Naive B cell (primary cell): Measurements from ENCODE around the gene KCTD21. TPM values are rescaled to one million over a fixed set of nuclear protein-coding genes. Genes with fewer than 3 reads are reported as not detected.

Experiments
- ATAC-seq, 2 donors: fragments of 150-1000 bp; cut with Tn5 transposase; 2 replicates each; pipeline ENCODE4 v1.10.0; 2021; ENCODE audit warnings: low read depth in 2 of 2, mild to moderate bottlenecking in 2 of 2, moderate library complexity in 2 of 2
- DNase-seq: peaks from one replicate; pipeline ENCODE4 v3.0.0; 2022
- H3K27ac Mint-ChIP-seq, 6 donors: one replicate each; pipeline ENCODE4 v1.8.0; 2020 to 2022; ENCODE audit warnings: mild to moderate bottlenecking in 6 of 6, mixed read lengths in 6 of 6, moderate library complexity in 5 of 6, inconsistent platforms in 2 of 6
- H3K27me3 Mint-ChIP-seq, 3 donors: one replicate each; pipeline ENCODE4 v1.8.0; 2021 to 2022; ENCODE audit warnings: mixed read lengths in 3 of 3, mild to moderate bottlenecking in 1 of 3
- H3K36me3 Mint-ChIP-seq, 2 donors: one replicate each; pipeline ENCODE4 v1.8.0; 2020 to 2022; ENCODE audit warnings: mixed read lengths in 2 of 2, inconsistent platforms in 1 of 2, mild to moderate bottlenecking in 1 of 2
- H3K4me1 Mint-ChIP-seq, 3 donors: one replicate each; pipeline ENCODE4 v1.8.0; 2020 to 2022; ENCODE audit warnings: mixed read lengths in 3 of 3, inconsistent platforms in 1 of 3, mild to moderate bottlenecking in 1 of 3, moderate library complexity in 1 of 3
- H3K4me3 Mint-ChIP-seq, 8 donors: one replicate each; pipeline ENCODE4 v1.8.0; 2020 to 2022; ENCODE audit warnings: mild to moderate bottlenecking in 8 of 8, mixed read lengths in 8 of 8, moderate library complexity in 8 of 8, inconsistent platforms in 2 of 8
- H3K9me3 Mint-ChIP-seq, 7 donors: one replicate each; pipeline ENCODE4 v1.8.0; 2020 to 2022; ENCODE audit warnings: mixed read lengths in 7 of 7, mild to moderate bottlenecking in 5 of 7, inconsistent platforms in 2 of 7, moderate library complexity in 1 of 7
- polyA plus RNA-seq, 6 donors: library from polyadenylated mRNA; unstranded; fragments of 300-500 nt; fragmentation: Illumina TruSeq; gene quantifications; one replicate each; pipeline ENCODE4 v1.2.3, GENCODE V29; 2021; ENCODE audit warnings: low read depth in 6 of 6

Gene KCTD21
- polyA plus RNA-seq, 6 donors from 2014 or later, result 1.2 to 3.4 (median 1.8) TPM; not detected in 1

GRCh38 chr11:78202733-78203167, 14.3 kb upstream of the KCTD21 start:
- DNase-seq (peak; percentile 18), ATAC-seq (peak; percentile 54 to 63)
- peak overlapping the region in 7 of 8 donors; percentile 3 to 76 (median 17) for H3K4me3 Mint-ChIP-seq
- peaks cover 21 to 24% (median 22%) of the 10 kb centered on the region in 3 donors for H3K4me1 Mint-ChIP-seq
- H3K27me3 Mint-ChIP-seq, result no peaks in the 10 kb centered on the region
- no peaks in the 10 kb centered on the region for H3K36me3 Mint-ChIP-seq
- H3K9me3 Mint-ChIP-seq, result no peaks in the 10 kb centered on the region
- peak overlapping the region; percentile 43 to 90 (median 84) for H3K27ac Mint-ChIP-seq

- ATAC-seq (no peak), DNase-seq (no peak)
- Mint-ChIP-seq H3K4me1 (peaks cover 21 to 24% (median 22%) of the 10 kb centered on the region in 3 donors), H3K9me3 (no peaks in the 10 kb centered on the region), H3K27ac (peak overlapping the region; percentile 34 to 94 (median 78)), H3K4me3 (peak overlapping the region in 1 of 8 donors; percentile 7), H3K36me3 (no peaks in the 10 kb centered on the region), H3K27me3 (peaks cover 0 to 6% (median 0%) of the 10 kb centered on the region in 3 donors)
These were observed 12.8 kb upstream of the KCTD21 start for GRCh38 chr11:78201096-78201818.

GRCh38 chr11:78200553-78200952, 12.1 kb upstream of the KCTD21 start:
- ATAC-seq (no peak), DNase-seq (no peak)
- H3K27me3 Mint-ChIP-seq, result peaks cover 0 to 6% (median 0%) of the 10 kb centered on the region in 3 donors
- no peak overlapping the region for H3K27ac Mint-ChIP-seq
- H3K36me3 Mint-ChIP-seq, result no peaks in the 10 kb centered on the region
- no peaks in the 10 kb centered on the region for H3K9me3 Mint-ChIP-seq
- no peak overlapping the region for H3K4me3 Mint-ChIP-seq
- H3K4me1 Mint-ChIP-seq, result peaks cover 21 to 24% (median 22%) of the 10 kb centered on the region in 3 donors

GRCh38 chr11:78200061-78200460, 11.6 kb upstream of the KCTD21 start:
- H3K4me1 Mint-ChIP-seq, result peaks cover 21 to 24% (median 22%) of the 10 kb centered on the region in 3 donors
- DNase-seq (no peak), ATAC-seq (no peak)
- peaks cover 0 to 6% (median 0%) of the 10 kb centered on the region in 3 donors for H3K27me3 Mint-ChIP-seq
- H3K36me3 Mint-ChIP-seq, result no peaks in the 10 kb centered on the region
- H3K9me3 Mint-ChIP-seq, result no peaks in the 10 kb centered on the region
- no peak overlapping the region for H3K27ac Mint-ChIP-seq
- H3K4me3 Mint-ChIP-seq, result no peak overlapping the region

- peaks cover 21 to 24% (median 22%) of the 10 kb centered on the region in 3 donors for H3K4me1 Mint-ChIP-seq
- no peak for ATAC-seq
- H3K27ac Mint-ChIP-seq, result no peak overlapping the region
- H3K4me3 Mint-ChIP-seq, result no peak overlapping the region
- DNase-seq, result no peak
- no peaks in the 10 kb centered on the region for H3K9me3 Mint-ChIP-seq
- peaks cover 0 to 6% (median 0%) of the 10 kb centered on the region in 3 donors for H3K27me3 Mint-ChIP-seq
- H3K36me3 Mint-ChIP-seq, result no peaks in the 10 kb centered on the region
These were observed 11.2 kb upstream of the KCTD21 start for GRCh38 chr11:78199653-78200015.

- Mint-ChIP-seq H3K27me3 (peaks cover 0 to 6% (median 0%) of the 10 kb centered on the region in 3 donors), H3K9me3 (no peaks in the 10 kb centered on the region), H3K4me1 (peaks cover 21 to 24% (median 22%) of the 10 kb centered on the region in 3 donors), H3K36me3 (no peaks in the 10 kb centered on the region), H3K27ac (no peak overlapping the region), H3K4me3 (no peak overlapping the region)
- DNase-seq (no peak), ATAC-seq (no peak)
These were observed 10.7 kb upstream of the KCTD21 start for GRCh38 chr11:78199015-78199652.

- peaks cover 0 to 6% (median 0%) of the 10 kb centered on the region in 3 donors for H3K27me3 Mint-ChIP-seq
- peaks cover 19 to 26% (median 21%) of the 10 kb centered on the region in 3 donors for H3K4me1 Mint-ChIP-seq
- no peak overlapping the region for H3K4me3 Mint-ChIP-seq
- no peak overlapping the region for H3K27ac Mint-ChIP-seq
- no peaks in the 10 kb centered on the region for H3K9me3 Mint-ChIP-seq
- no peak for DNase-seq
- H3K36me3 Mint-ChIP-seq, result no peaks in the 10 kb centered on the region
- no peak for ATAC-seq
These were observed 9.4 kb upstream of the KCTD21 start for GRCh38 chr11:78197816-78198215.

GRCh38 chr11:78196661-78197091, 8.2 kb upstream of the KCTD21 start:
- DNase-seq (no peak), ATAC-seq (no peak)
- Mint-ChIP-seq H3K27ac (no peak overlapping the region), H3K4me1 (peaks cover 12 to 17% (median 13%) of the 10 kb centered on the region in 3 donors), H3K9me3 (no peaks in the 10 kb centered on the region), H3K36me3 (no peaks in the 10 kb centered on the region), H3K27me3 (peaks cover 0 to 6% (median 0%) of the 10 kb centered on the region in 3 donors), H3K4me3 (no peak overlapping the region)

- DNase-seq, result no peak
- Mint-ChIP-seq H3K9me3 (no peaks in the 10 kb centered on the region), H3K27me3 (peaks cover 0 to 6% (median 0%) of the 10 kb centered on the region in 3 donors), H3K4me1 (peaks cover 9 to 16% (median 15%) of the 10 kb centered on the region in 3 donors), H3K36me3 (no peaks in the 10 kb centered on the region), H3K4me3 (peak overlapping the region in 1 of 8 donors; percentile 8), H3K27ac (no peak overlapping the region)
- ATAC-seq, result no peak
These were observed 7.6 kb upstream of the KCTD21 start for GRCh38 chr11:78195917-78196560.

- Mint-ChIP-seq H3K4me3 (no peak overlapping the region), H3K36me3 (no peaks in the 10 kb centered on the region), H3K27ac (peak overlapping the region in 1 of 6 donors; percentile 75), H3K9me3 (no peaks in the 10 kb centered on the region), H3K27me3 (peaks cover 0 to 6% (median 0%) of the 10 kb centered on the region in 3 donors), H3K4me1 (peaks cover 19 to 32% (median 30%) of the 10 kb centered on the region in 3 donors)
- DNase-seq (no peak), ATAC-seq (no peak)
These were observed 6.1 kb upstream of the KCTD21 start for GRCh38 chr11:78194490-78194889.

- ATAC-seq, result no peak
- DNase-seq, result no peak
- Mint-ChIP-seq H3K27ac (peak overlapping the region in 1 of 6 donors; percentile 60), H3K36me3 (no peaks in the 10 kb centered on the region), H3K4me1 (peaks cover 20 to 36% (median 33%) of the 10 kb centered on the region in 3 donors), H3K9me3 (no peaks in the 10 kb centered on the region), H3K4me3 (no peak overlapping the region), H3K27me3 (peaks cover 0 to 6% (median 0%) of the 10 kb centered on the region in 3 donors)
These were observed 5.4 kb upstream of the KCTD21 start for GRCh38 chr11:78193806-78194205.

GRCh38 chr11:78192911-78193351, 4.5 kb upstream of the KCTD21 start:
- Mint-ChIP-seq H3K27me3 (peaks cover 0 to 6% (median 0%) of the 10 kb centered on the region in 3 donors), H3K36me3 (no peaks in the 10 kb centered on the region), H3K9me3 (no peaks in the 10 kb centered on the region), H3K4me1 (peaks cover 26 to 42% (median 40%) of the 10 kb centered on the region in 3 donors), H3K4me3 (peak overlapping the region in 3 of 8 donors; percentile 12 to 67 (median 64)), H3K27ac (peak overlapping the region in 2 of 6 donors; percentile 74 to 84)
- DNase-seq, result no peak
- ATAC-seq, result no peak

- no peaks in the 10 kb centered on the region for H3K9me3 Mint-ChIP-seq
- H3K27me3 Mint-ChIP-seq, result peaks cover 0 to 6% (median 0%) of the 10 kb centered on the region in 3 donors
- peak overlapping the region in 3 of 8 donors; percentile 64 to 74 (median 65) for H3K4me3 Mint-ChIP-seq
- peaks cover 33 to 49% (median 47%) of the 10 kb centered on the region in 3 donors for H3K4me1 Mint-ChIP-seq
- ATAC-seq (no peak), DNase-seq (no peak)
- no peak overlapping the region for H3K27ac Mint-ChIP-seq
- no peaks in the 10 kb centered on the region for H3K36me3 Mint-ChIP-seq
These were observed 3.8 kb upstream of the KCTD21 start for GRCh38 chr11:78192223-78192719.
